T-helper 1 cell treated with Interleukin-12 subunit alpha and Interleukin-12 subunit beta and Interleukin-4 antibody, amounts not matched to agents 30 μg/mL and 1 μg/mL, for 36 hours (primary cell): Measurements from ENCODE around the gene GPR84.
"Not testable (repeated sequence)": the region's sequence is repeated elsewhere in the genome, so short reads cannot be mapped to it uniquely, and the experiment has no call there.

ENCODE experiments used
- H3K27ac Mint-ChIP-seq: one replicate; pipeline ENCODE4 v1.8.0; 2021; ENCODE audit warnings: mild to moderate bottlenecking, mixed read lengths
- H3K27me3 Mint-ChIP-seq: one replicate; pipeline ENCODE4 v1.8.0; 2021; ENCODE audit warnings: low read depth, mixed read lengths
- H3K36me3 Mint-ChIP-seq: one replicate; pipeline ENCODE4 v1.8.0; 2021; ENCODE audit warnings: low read depth, mixed read lengths
- H3K4me1 Mint-ChIP-seq: one replicate; pipeline ENCODE4 v1.8.0; 2021; ENCODE audit warnings: low read depth, mixed read lengths
- H3K4me3 Mint-ChIP-seq: one replicate; pipeline ENCODE4 v1.8.0; 2021; ENCODE audit warnings: mild to moderate bottlenecking, moderate library complexity, mixed read lengths
- H3K9me3 Mint-ChIP-seq: one replicate; pipeline ENCODE4 v1.8.0; 2021; ENCODE audit warnings: mixed read lengths

GPR84 gene

DNA sequence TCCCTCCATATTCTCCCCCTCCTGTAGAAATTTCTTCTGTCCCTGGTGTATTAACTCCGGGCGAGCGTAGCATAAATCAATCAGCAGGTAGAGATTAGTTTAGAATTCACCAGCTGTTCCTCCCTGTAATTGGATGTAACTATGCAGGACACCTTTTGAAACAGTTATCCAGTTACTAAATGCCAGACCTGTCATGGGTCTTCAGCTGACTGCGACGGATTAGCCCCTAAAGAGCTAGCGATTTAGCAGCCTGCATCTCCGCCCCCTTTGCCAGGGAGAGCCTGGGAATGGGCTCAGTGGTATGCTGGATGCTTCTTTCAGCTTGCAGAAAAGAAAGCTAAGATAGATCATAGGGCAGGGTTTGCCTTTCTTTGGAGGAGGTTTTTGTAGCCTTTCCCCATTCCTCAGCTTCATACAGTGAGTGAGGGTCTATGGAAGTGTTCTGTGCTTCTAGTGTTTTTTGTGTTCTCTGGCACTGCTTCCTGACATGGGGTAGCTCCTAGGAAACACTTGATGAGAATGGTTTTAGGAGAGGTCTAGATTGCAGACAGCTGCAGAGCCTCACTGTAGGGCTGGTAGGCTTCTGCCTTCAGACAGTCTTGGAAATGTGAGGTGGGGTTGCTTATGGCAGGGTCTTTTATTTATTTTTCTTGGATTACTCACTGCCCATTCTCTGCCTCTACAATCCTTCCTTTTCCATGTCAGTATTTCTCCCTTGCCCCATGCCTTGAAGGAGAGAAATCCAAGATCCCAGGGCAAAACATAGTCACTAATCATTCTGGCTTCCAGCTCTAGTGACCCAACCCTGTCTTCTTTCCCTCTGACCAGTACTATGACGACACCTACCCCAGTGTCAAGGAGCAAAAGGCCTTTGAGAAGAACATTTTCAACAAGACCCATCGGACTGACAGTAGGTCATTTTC lies 22.6 kb downstream of the GPR84 start:
- Mint-ChIP-seq H3K36me3 (peaks cover 34% of the 10 kb centered on the region), H3K27ac (no peak overlapping the region), H3K4me1 (peaks cover 4% of the 10 kb centered on the region)

GRCh38 chr12:54340846-54341245 lies 23.4 kb downstream of the GPR84 start:
- no peak overlapping the region for H3K27ac Mint-ChIP-seq
- H3K9me3 Mint-ChIP-seq = no peaks in the 10 kb centered on the region
- peaks cover 6% of the 10 kb centered on the region for H3K4me1 Mint-ChIP-seq
- no peak overlapping the region for H3K4me3 Mint-ChIP-seq
- peaks cover 35% of the 10 kb centered on the region for H3K36me3 Mint-ChIP-seq
- H3K27me3 Mint-ChIP-seq = no peaks in the 10 kb centered on the region

More for the DNA sequence above, 22.6 kb downstream of the GPR84 start:
- no peaks in the 10 kb centered on the region for H3K27me3 Mint-ChIP-seq
- no peak overlapping the region for H3K4me3 Mint-ChIP-seq
- H3K9me3 Mint-ChIP-seq = no peaks in the 10 kb centered on the region

DNA sequence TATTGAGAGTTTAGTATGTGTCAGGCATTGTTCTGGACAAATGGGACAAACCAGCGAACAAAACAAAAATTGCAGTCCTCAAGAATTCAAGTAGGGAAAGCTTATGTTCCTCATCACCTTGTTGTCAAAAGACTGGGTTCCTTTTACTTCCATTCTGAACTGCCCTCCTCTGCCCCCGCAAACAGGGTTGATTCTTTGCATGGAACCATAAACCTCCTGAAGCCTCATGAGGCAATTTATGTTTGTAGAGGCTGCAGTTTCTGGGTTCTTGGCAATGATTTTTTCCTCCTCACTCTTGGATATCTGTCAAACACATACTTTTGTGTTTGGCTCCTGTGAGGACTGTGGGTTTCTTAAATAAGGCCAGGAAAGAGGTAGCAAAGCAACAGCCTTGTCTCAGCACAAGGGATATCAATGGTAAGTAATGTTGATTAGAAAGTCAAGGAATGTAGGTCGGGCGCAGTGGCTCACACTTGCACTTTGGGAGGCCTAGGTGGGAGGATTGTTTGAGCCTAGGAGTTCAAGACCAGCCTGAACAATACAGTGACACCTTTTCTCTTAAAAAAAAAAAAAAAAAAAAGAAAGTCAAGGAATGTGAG lies 25.5 kb downstream of the GPR84 start:
- H3K27ac Mint-ChIP-seq = no peak overlapping the region
- no peaks in the 10 kb centered on the region for H3K27me3 Mint-ChIP-seq
- peaks cover 6% of the 10 kb centered on the region for H3K4me1 Mint-ChIP-seq
- H3K4me3 Mint-ChIP-seq = no peak overlapping the region
- H3K36me3 Mint-ChIP-seq = peaks cover 27% of the 10 kb centered on the region
- no peaks in the 10 kb centered on the region for H3K9me3 Mint-ChIP-seq

GRCh38 chr12:54337854-54338650 lies 26.2 kb downstream of the GPR84 start:
- H3K27me3 Mint-ChIP-seq = no peaks in the 10 kb centered on the region
- H3K27ac Mint-ChIP-seq = no peak overlapping the region
- H3K36me3 Mint-ChIP-seq = peaks cover 25% of the 10 kb centered on the region
- no peaks in the 10 kb centered on the region for H3K9me3 Mint-ChIP-seq
- H3K4me3 Mint-ChIP-seq = no peak overlapping the region
- H3K4me1 Mint-ChIP-seq = peaks cover 12% of the 10 kb centered on the region

GRCh38 chr12:54337280-54337842 lies 26.9 kb downstream of the GPR84 start:
- Mint-ChIP-seq H3K4me1 (peaks cover 12% of the 10 kb centered on the region), H3K36me3 (peaks cover 20% of the 10 kb centered on the region), H3K27me3 (no peaks in the 10 kb centered on the region), H3K4me3 (no peak overlapping the region), H3K27ac (no peak overlapping the region), H3K9me3 (no peaks in the 10 kb centered on the region)

GRCh38 chr12:54333420-54334034 lies 30.8 kb downstream of the GPR84 start:
- Mint-ChIP-seq H3K4me3 (no peak overlapping the region), H3K27me3 (no peaks in the 10 kb centered on the region), H3K4me1 (peaks cover 33% of the 10 kb centered on the region), H3K9me3 (no peaks in the 10 kb centered on the region), H3K27ac (peak overlapping the region; percentile 24), H3K36me3 (peaks cover 12% of the 10 kb centered on the region)

GRCh38 chr12:54331461-54331860 lies 32.8 kb downstream of the GPR84 start:
- Mint-ChIP-seq H3K4me1 (peaks cover 41% of the 10 kb centered on the region), H3K27me3 (no peaks in the 10 kb centered on the region), H3K27ac (peak overlapping the region; percentile 52), H3K4me3 (no peak overlapping the region), H3K9me3 (no peaks in the 10 kb centered on the region), H3K36me3 (peaks cover 12% of the 10 kb centered on the region)

DNA sequence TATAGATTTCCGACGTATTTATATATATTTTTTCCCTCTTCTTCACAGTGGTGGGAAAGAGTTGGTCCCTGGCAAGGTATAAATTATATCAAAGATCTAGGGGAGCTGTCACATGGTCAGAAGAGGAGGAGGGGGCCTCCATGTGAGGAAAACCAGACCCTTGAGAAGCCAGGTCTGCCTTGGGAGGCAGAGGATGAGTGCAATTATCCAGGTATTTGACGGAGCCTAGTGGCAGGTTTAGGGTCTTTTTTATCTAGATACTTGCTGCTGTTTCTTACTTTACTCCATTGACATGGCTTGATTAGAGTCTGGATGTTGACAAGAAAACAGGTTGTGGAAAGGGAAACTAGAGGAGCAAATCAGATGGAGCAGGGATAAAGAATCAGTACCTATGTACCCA lies 33.8 kb downstream of the GPR84 start:
- Mint-ChIP-seq H3K4me3 (no peak overlapping the region), H3K9me3 (no peaks in the 10 kb centered on the region), H3K4me1 (peaks cover 41% of the 10 kb centered on the region), H3K27ac (peak overlapping the region; percentile 74), H3K36me3 (peaks cover 10% of the 10 kb centered on the region), H3K27me3 (no peaks in the 10 kb centered on the region)

GRCh38 chr12:54329759-54330158 lies 34.5 kb downstream of the GPR84 start:
- Mint-ChIP-seq H3K27ac (no peak overlapping the region), H3K4me1 (peaks cover 41% of the 10 kb centered on the region), H3K27me3 (no peaks in the 10 kb centered on the region)

DNA sequence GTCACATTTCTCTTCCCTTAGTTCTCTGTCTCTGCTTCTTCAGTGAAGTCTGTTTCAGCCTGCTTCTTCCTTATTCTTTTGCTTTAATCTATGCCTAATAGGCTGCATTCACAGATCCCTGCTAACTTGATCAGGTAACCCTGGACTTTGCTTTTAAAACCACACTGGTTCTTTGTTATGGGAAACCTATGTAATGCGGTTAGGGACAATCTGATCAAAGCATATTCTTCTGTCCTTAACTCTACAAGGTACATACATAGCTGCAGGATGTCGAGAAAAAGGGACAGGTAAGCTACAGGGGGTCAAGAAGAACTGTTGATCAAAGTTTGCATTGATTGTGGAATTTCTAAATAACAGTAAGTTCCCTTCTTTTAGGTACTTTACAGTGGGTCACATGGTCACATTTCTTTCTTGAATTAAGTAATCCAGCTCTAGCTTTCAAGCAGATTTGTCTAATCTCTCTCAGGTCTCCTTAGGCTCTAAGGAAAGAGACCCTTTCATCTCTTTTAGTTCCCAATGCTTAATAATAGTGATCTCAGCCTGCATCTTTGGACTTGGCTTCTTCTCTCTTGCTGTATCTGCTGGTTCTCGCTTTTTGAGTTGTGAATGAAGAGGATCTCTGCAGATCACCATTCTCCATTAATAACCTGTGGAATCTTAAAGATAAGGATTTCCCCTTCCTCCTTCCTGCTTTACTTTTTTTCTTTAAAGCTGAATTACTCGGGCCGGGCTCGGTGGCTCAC lies 35.5 kb downstream of the GPR84 start:
- peak overlapping the region; percentile 32 for H3K4me3 Mint-ChIP-seq
- no peaks in the 10 kb centered on the region for H3K27me3 Mint-ChIP-seq
- no peaks in the 10 kb centered on the region for H3K9me3 Mint-ChIP-seq
- peaks cover 45% of the 10 kb centered on the region for H3K4me1 Mint-ChIP-seq
- H3K27ac Mint-ChIP-seq = peak overlapping the region; percentile 58
- peaks cover 14% of the 10 kb centered on the region for H3K36me3 Mint-ChIP-seq

More at GRCh38 chr12:54329759-54330158, 34.5 kb downstream of the GPR84 start:
- H3K9me3 Mint-ChIP-seq = no peaks in the 10 kb centered on the region
- H3K4me3 Mint-ChIP-seq = no peak overlapping the region
- H3K36me3 Mint-ChIP-seq = peaks cover 14% of the 10 kb centered on the region

- Mint-ChIP-seq H3K27ac (peak overlapping the region; percentile 89), H3K4me3 (peak overlapping the region; percentile 91), H3K4me1 (peaks cover 29% of the 10 kb centered on the region)
- H3K36me3 Mint-ChIP-seq, H3K9me3 Mint-ChIP-seq, H3K27me3 Mint-ChIP-seq: not testable (repeated sequence)
These were observed 38.7 kb downstream of the GPR84 start for GRCh38 chr12:54325442-54326109.

DNA sequence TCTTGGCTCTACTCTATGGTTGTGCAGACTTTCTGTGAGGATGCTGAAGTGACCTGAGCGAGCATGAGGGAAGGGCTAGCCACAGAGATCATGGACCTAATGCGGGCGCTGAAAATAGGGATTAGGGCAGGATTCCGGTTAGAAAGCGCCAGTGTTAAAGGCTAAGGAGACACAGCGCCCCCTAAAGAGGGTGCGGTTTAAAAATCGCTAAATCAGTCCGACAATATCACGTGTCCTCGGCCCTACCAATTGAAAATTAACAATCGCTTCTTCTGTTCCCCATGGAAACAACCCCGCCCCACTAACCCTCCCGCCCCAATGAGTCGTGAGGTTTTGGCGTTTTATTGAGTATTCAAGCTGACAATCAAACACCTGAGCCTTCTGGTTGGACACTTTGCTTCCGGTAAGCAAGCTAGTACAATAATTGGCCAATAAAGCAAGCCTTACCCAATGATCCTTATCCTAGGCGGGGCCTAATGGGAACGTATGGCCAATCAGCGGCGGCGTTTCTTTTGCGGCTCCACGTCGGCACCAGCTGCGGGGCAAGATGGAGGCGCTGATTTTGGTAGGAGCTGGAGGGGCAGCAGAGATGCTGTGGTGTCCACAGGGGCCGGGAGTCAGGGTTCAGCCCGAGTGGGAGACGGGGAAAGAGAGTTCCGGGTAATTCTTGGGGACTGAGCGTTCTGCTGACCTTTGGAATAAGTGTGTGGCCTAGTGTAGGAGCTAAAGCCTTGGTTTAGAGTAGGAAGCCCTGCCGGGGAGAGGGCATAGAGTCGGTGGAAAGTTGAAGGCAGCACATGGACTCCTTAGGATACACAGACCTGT lies 39.5 kb downstream of the GPR84 start, which contains the start of gene COPZ1:
COPZ1 (plus strand) TSS at position 515 of the 825 bp plus-strand sequence; CDS start at position 548, 33 bp downstream.
- peaks cover 8% of the 10 kb centered on the region for H3K36me3 Mint-ChIP-seq
- peaks cover 24% of the 10 kb centered on the region for H3K4me1 Mint-ChIP-seq
- H3K27ac Mint-ChIP-seq = peak within 1 kb of the TSS; percentile 89
- no peaks in the 10 kb centered on the region for H3K9me3 Mint-ChIP-seq
- H3K4me3 Mint-ChIP-seq = peak within 1 kb of the TSS; percentile 91
- H3K27me3 Mint-ChIP-seq = peaks cover 2% of the 10 kb centered on the region
